ENCODE results near the gene RTN4.

DNA sequence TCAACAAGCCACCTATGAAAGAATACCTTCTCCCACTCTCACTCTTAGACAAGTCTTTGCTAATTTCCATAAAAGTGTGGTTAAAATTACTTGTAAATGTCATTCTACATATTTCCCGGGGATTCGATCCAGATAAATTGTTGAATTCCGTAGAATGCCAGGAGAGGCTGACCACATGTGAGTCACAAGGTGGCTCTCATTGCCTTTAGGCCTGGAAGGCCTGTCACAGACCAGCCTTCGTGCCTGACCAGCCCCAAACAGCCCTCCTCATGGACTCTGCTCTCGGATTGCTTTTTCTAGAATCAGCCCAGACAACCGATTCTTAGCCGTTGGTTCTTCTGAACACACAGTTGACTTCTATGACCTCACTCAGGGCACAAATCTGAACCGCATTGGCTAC, 86.0 kb downstream of the RTN4 start:
- TF ChIP-seq, protein P1, sequence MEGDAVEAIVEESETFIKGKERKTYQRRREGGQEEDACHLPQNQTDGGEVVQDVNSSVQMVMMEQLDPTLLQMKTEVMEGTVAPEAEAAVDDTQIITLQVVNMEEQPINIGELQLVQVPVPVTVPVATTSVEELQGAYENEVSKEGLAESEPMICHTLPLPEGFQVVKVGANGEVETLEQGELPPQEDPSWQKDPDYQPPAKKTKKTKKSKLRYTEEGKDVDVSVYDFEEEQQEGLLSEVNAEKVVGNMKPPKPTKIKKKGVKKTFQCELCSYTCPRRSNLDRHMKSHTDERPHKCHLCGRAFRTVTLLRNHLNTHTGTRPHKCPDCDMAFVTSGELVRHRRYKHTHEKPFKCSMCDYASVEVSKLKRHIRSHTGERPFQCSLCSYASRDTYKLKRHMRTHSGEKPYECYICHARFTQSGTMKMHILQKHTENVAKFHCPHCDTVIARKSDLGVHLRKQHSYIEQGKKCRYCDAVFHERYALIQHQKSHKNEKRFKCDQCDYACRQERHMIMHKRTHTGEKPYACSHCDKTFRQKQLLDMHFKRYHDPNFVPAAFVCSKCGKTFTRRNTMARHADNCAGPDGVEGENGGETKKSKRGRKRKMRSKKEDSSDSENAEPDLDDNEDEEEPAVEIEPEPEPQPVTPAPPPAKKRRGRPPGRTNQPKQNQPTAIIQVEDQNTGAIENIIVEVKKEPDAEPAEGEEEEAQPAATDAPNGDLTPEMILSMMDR (IDR thresholded peaks at IDR 0.05): no peak
- TF ChIP-seq POLR2A (IDR thresholded peaks at IDR 0.05): no peak
